Loucy (cell line): ENCODE measurements around the gene PLS3.

Source experiments
- CTCF ChIP-seq: fragments of 200-600 bp; sonication (generic); conservative IDR thresholded peaks from 2 replicates; pipeline ENCODE4 v1.5.1; 2014; ENCODE audit warnings: mild to moderate bottlenecking, antibody characterized with exemption, low read length
- EZH2phosphoT487 ChIP-seq: fragments of 200-600 bp; IDR thresholded peaks from 2 replicates; pipeline ENCODE4 v1.6.1; 2018; ENCODE audit warnings: antibody characterized with exemption, mild to moderate bottlenecking, moderate library complexity, borderline replicate concordance

- no peak for TF ChIP-seq CTCF
- no peak for TF ChIP-seq EZH2phosphoT487
Observed at GRCh38 chrX:115609621-115610020, 48.6 kb downstream of the PLS3 start.
